Activated T-helper 1 cell treated with anti-CD3 and anti-CD28 coated beads, Interleukin-12 subunit alpha, Interleukin-12 subunit beta, Interleukin-2, Interleukin-4 antibody, amounts not matched to agents 30 ng/mL and 10 ng/mL and 1 ng/mL, durations not matched to agents 14 hours and 24 hours and 36 hours (primary cell): ENCODE measurements around the gene MRPL39. TPM values are rescaled to one million over a fixed set of nuclear protein-coding genes. Genes with fewer than 3 reads are reported as not detected.

Experiments used
- DNase-seq: peaks from one replicate; pipeline ENCODE4 v3.0.0; 2021; ENCODE audit warnings: low spot score
- H3K27ac Mint-ChIP-seq: one replicate; pipeline ENCODE4 v1.8.0; 2021; ENCODE audit warnings: mild to moderate bottlenecking, mixed read lengths
- H3K27me3 Mint-ChIP-seq: one replicate; pipeline ENCODE4 v1.8.0; 2022; ENCODE audit warnings: mild to moderate bottlenecking, moderate library complexity, mixed read lengths; ENCODE audit not compliant: insufficient read depth
- H3K36me3 Mint-ChIP-seq: one replicate; pipeline ENCODE4 v1.8.0; 2021; ENCODE audit warnings: low read depth, mixed read lengths
- H3K4me1 Mint-ChIP-seq: one replicate; pipeline ENCODE4 v1.8.0; 2021; ENCODE audit warnings: low read depth, mixed read lengths
- H3K4me3 Mint-ChIP-seq: one replicate; pipeline ENCODE4 v1.8.0; 2021; ENCODE audit warnings: mild to moderate bottlenecking, moderate library complexity, mixed read lengths
- H3K9me3 Mint-ChIP-seq: one replicate; pipeline ENCODE4 v1.8.0; 2021; ENCODE audit warnings: mixed read lengths
- intact Hi-C: fragments of 100-400 bp; cut with micrococcal nuclease; formaldehyde crosslinking; loops from one replicate; pipeline ENCODE4 v1.15.1; 2024
- total RNA-seq: library from RNA; stranded (reverse); gene quantifications from 2 replicates; pipeline ENCODE4 v1.2.3, GENCODE V29; 2022

The MRPL39 gene
- total RNA-seq, 1 donor from 2014 or later: 48.6 TPM

- H3K27me3 Mint-ChIP-seq: peaks cover 1% of the 10 kb centered on the region
- peaks cover 37% of the 10 kb centered on the region for H3K9me3 Mint-ChIP-seq
- no peak overlapping the region for H3K4me3 Mint-ChIP-seq
- DNase-seq: no peak
- intact Hi-C loops: loop anchor here (2.0 kb wide), 1 partner anchor 21 kb away; no protein-coding TSS in a partner anchor
- no peak overlapping the region for H3K27ac Mint-ChIP-seq
- H3K4me1 Mint-ChIP-seq: peaks cover 7% of the 10 kb centered on the region
- peaks cover 1% of the 10 kb centered on the region for H3K36me3 Mint-ChIP-seq
Observed at GRCh38 chr21:25539606-25540005, 67.7 kb downstream of the MRPL39 start.

- peaks cover 3% of the 10 kb centered on the region for H3K36me3 Mint-ChIP-seq
- H3K4me1 Mint-ChIP-seq: peaks cover 7% of the 10 kb centered on the region
- no peak for DNase-seq
- H3K27me3 Mint-ChIP-seq: peaks cover 1% of the 10 kb centered on the region
- intact Hi-C loops: no loop called here
- peaks cover 36% of the 10 kb centered on the region for H3K9me3 Mint-ChIP-seq
- H3K27ac Mint-ChIP-seq: no peak overlapping the region
- no peak overlapping the region for H3K4me3 Mint-ChIP-seq
Observed at GRCh38 chr21:25537174-25537573, 70.1 kb downstream of the MRPL39 start.

- no peak overlapping the region for H3K4me3 Mint-ChIP-seq
- no peak overlapping the region for H3K27ac Mint-ChIP-seq
- peaks cover 1% of the 10 kb centered on the region for H3K27me3 Mint-ChIP-seq
- peaks cover 3% of the 10 kb centered on the region for H3K36me3 Mint-ChIP-seq
- peaks cover 7% of the 10 kb centered on the region for H3K4me1 Mint-ChIP-seq
- H3K9me3 Mint-ChIP-seq: peaks cover 36% of the 10 kb centered on the region
- DNase-seq: no peak
- intact Hi-C loops: no loop called here
Observed at GRCh38 chr21:25536752-25537151, 70.5 kb downstream of the MRPL39 start.

DNA sequence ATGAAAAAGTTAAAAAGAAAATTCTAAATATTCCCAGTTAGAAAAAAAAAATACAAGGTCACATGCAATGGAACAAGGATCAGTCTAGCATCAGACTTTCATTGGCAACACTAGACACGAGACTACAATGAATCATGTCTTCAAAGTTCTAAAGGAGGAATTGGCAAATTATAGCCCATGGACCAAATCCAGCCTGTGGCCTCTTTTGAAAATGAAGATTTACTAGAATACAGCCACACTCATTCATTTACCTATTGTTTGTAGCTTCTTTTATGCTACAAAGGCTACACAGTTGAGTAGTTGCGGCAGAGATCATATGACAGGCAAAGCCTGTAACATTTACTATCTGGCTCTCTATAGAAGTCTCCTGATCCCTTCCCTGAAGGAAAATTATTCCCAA lies 71.4 kb downstream of the MRPL39 start:
- Mint-ChIP-seq H3K36me3 (peaks cover 4% of the 10 kb centered on the region), H3K9me3 (peaks cover 40% of the 10 kb centered on the region), H3K27me3 (peaks cover 1% of the 10 kb centered on the region), H3K4me1 (peaks cover 7% of the 10 kb centered on the region), H3K27ac (no peak overlapping the region), H3K4me3 (no peak overlapping the region)
- intact Hi-C loops: no loop called here
- no peak for DNase-seq

Other genes with a start within 250 kb of the MRPL39 start
- 0.29 TPM in 2 replicates for gene JAM2, start 31.8 kb upstream of the MRPL39 start, total RNA-seq
- 152 and 161 TPM in 2 replicates for gene ATP5PF, start 127.4 kb upstream of the MRPL39 start, total RNA-seq
- 26.7 and 26.9 TPM in 2 replicates for gene GABPA, start 127.5 kb upstream of the MRPL39 start, total RNA-seq